IPS DF 6.9 (cell line): ENCODE data around the gene NR2C1.
"Not testable (repeated sequence)": the region's sequence is repeated elsewhere in the genome, so short reads cannot be mapped to it uniquely, and the experiment has no call there.

Experiments
- DNase-seq: peaks from one replicate; pipeline ENCODE4 v3.0.0-alpha.2; 2013; ENCODE audit warnings: low read depth, low spot score
- H3K27ac ChIP-seq: one replicate; pipeline ENCODE4 v1.5.1; 2013; ENCODE audit warnings: low read length, control low read depth
- H3K27me3 ChIP-seq: 2 replicates; pipeline ENCODE4 v1.6.1; 2013; ENCODE audit warnings: mild to moderate bottlenecking, low read length; ENCODE audit not compliant: control insufficient read depth, insufficient read depth
- H3K36me3 ChIP-seq: 2 replicates; pipeline ENCODE4 v1.6.1; 2013; ENCODE audit warnings: low read length; ENCODE audit not compliant: control insufficient read depth, insufficient read depth
- H3K4me1 ChIP-seq: 2 replicates; pipeline ENCODE4 v1.6.1; 2013; ENCODE audit warnings: low read length; ENCODE audit not compliant: control insufficient read depth, insufficient read depth
- H3K4me3 ChIP-seq: 2 replicates; pipeline ENCODE4 v1.5.1; 2013; ENCODE audit warnings: mild to moderate bottlenecking, low read length
- H3K9me3 ChIP-seq: 2 replicates; pipeline ENCODE4 v1.6.1; 2013; ENCODE audit warnings: low read length, inconsistent platforms; ENCODE audit not compliant: control insufficient read depth, insufficient read depth
- WGBS: extraction: QIAGEN DNeasy Blood & Tissue Kit; methylation state at CpG from one replicate; pipeline ENCODE4 v1.1.7; 2013; ENCODE audit warnings: mixed read lengths, missing lambda C conversion rate; ENCODE audit not compliant: insufficient read length, insufficient coverage; 5-methylcytosine and 5-hydroxymethylcytosine counted together

NR2C1 gene

DNA sequence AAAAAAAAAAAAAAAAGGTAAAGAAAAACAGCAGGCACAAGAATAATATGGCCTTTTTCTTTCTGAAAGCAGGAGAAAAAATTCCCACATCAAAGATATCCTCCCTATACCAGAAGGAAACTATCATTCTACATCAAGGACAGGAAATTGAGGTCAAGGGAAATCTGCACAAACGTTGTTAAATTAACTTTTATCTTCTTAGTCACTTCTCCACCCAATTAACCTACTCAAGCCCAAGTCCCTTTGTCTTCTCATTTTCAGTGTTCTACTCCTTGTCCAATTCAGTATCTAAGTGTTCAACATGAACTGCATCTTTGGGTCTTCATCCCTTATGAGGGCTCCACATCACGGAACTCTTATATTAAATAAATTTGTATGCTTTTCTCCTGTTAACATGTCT lies 85.6 kb downstream of the NR2C1 start:
- WGBS: no CpG with 5 or more reads among the region's 2 CpGs
- Histone ChIP-seq H3K9me3 (no peaks in the 10 kb centered on the region), H3K36me3 (no peaks in the 10 kb centered on the region; the same call in 1 of the 2 replicates), H3K4me3 (no peak overlapping the region), H3K27ac (no peak overlapping the region), H3K27me3 (no peaks in the 10 kb centered on the region), H3K4me1 (no peaks in the 10 kb centered on the region)
- no peak for DNase-seq

DNA sequence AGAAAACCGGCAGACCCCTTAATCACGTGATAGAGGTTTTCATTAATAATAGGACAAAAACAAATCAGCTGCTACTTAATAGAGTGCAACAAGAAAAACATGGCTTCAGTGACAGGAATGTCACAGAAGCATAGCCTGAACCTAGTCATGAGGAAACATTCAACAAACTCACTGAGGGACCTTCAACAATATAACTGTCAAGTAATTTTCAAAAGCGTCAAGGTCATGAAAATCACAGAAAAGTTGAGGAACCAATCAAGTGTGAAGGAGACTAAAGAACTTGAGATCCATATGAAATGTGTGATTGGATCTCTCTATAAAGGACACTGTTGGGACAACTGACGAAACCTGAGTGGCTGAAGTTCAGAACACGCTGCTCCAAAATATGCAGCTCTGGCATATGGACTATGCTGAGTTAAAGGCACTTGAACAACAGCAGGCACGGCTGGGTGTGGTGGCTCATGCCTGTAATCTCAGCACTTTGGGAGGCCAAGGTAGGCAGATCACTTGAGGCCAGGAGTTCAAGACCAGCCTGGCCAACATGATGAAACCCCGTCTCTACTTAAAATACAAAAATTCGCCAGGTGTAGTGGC lies 86.2 kb downstream of the NR2C1 start:
- Histone ChIP-seq H3K36me3 (no peaks in the 10 kb centered on the region), H3K27ac (no peak overlapping the region), H3K9me3 (no peaks in the 10 kb centered on the region), H3K4me1 (no peaks in the 10 kb centered on the region), H3K27me3 (no peaks in the 10 kb centered on the region), H3K4me3 (no peak overlapping the region)
- no CpG with 5 or more reads among the region's 8 CpGs for WGBS
- DNase-seq: no peak

DNA sequence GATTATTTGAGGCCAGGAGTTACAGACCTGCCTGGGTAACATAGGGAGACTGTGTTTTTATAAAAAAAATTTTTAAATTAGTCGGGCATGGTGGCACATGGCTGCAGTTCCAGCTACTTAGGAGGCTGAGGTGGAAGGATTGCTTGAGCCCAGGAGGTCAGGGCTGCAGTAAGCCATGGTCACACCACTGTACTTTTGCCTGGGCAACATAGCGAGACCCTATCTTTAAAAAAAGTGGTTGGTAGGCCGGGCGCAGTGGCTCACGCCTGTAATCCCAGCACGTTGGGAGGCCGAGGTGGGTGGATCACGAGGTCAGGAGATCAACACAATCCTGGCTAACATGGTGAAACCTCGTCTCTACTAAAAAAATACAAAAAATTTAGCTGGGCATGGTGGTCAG lies 88.3 kb downstream of the NR2C1 start:
- not testable (repeated sequence) for H3K4me1 ChIP-seq

DNA sequence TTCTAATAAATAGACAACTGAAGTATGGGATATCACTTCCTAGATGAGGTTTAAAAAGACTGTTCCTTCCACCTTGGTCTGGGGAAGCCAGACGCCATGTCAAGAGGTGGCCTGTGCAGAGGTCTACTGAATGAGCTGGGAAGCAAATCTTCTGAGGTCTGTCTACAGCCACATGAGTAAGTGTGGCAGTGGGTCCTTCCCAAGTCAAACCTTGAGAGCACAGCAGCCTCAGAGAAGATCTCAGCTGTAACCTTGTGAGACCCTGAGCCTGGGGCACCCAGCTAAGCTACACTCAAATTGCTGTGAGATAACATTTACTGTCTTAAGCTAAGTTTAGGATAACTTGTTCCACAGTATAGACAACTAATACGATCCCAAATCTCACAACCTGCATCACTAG lies 90.1 kb downstream of the NR2C1 start:
- no CpG with 5 or more reads among the region's 2 CpGs for WGBS
- Histone ChIP-seq H3K27ac (no peak overlapping the region), H3K4me1 (no peaks in the 10 kb centered on the region), H3K9me3 (no peaks in the 10 kb centered on the region), H3K27me3 (no peaks in the 10 kb centered on the region), H3K4me3 (no peak overlapping the region), H3K36me3 (no peaks in the 10 kb centered on the region)
- DNase-seq: no peak

More for the DNA sequence above, 88.3 kb downstream of the NR2C1 start:
- not testable (repeated sequence) for DNase-seq, H3K4me3 ChIP-seq, H3K36me3 ChIP-seq, H3K9me3 ChIP-seq, H3K27ac ChIP-seq, H3K27me3 ChIP-seq
- no CpG with 5 or more reads among the region's 9 CpGs for WGBS

DNA sequence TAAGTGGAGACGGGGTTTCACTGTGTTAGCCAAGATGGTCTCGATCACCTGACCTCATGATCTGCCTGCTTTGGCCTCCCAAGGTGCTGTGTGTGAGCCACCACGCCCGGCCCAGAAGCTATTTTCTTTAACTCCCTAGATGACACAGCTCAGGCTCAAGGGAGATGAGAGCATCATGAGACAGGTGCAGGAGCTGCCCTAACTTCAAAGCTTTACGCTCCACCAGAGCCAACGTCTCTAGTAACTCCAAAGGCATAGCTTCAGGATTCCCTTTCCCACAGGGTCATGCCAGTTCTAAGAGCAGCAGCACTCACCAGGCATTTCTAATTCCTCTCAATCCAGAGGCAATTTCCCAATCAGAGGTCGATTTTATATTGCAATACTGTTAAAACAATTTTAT lies 91.0 kb downstream of the NR2C1 start:
- no peaks in the 10 kb centered on the region for H3K4me1 ChIP-seq
- no peaks in the 10 kb centered on the region for H3K36me3 ChIP-seq
- H3K27ac ChIP-seq: no peak overlapping the region
- H3K27me3 ChIP-seq: no peaks in the 10 kb centered on the region
- WGBS: no CpG with 5 or more reads among the region's 7 CpGs
- H3K9me3 ChIP-seq: no peaks in the 10 kb centered on the region
- no peak overlapping the region for H3K4me3 ChIP-seq
- DNase-seq: no peak

DNA sequence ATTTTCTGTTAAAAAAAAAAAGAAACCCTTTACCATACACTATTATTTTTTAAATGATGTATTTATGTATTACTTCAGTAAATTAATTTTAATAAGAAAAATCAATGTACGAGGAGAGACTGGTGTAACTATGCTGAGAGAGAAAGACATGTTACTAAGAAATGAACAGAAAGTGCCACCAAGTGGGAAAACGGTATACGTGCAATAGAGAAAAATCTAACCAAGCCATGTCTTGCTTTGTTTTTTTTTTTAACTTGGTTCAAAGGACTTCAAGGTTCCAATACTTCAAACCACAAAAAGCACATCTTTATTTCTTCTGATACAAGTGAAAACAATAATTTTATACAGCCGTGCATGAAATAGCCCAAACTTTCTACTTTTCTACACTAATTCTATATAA lies 92.8 kb downstream of the NR2C1 start:
- no peak for DNase-seq
- H3K27ac ChIP-seq: no peak overlapping the region
- 100% methylated on average over 1 of the region's 4 CpGs for WGBS

DNA sequence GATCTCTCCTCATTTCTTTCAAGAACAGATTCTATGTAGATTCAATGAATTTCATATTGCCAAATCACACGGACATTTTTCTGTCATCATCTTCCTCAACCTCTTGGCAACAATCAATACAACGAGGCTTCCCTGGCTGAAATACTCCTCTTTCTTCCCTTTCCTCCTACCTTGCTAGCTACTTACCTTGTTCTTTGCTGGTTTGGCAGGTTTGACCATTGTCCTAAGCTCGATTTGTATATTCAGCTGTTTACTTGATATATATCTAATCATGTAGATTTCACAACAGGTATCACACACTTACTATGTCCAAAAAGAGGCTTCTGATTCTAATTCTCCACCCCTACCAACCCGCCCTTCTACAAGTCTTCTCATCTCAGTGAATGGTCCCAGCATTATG lies 93.5 kb downstream of the NR2C1 start:
- Histone ChIP-seq H3K4me3 (no peak overlapping the region), H3K27ac (no peak overlapping the region), H3K27me3 (no peaks in the 10 kb centered on the region), H3K9me3 (no peaks in the 10 kb centered on the region), H3K36me3 (no peaks in the 10 kb centered on the region), H3K4me1 (no peaks in the 10 kb centered on the region)
- DNase-seq: no peak
- WGBS: no CpG with 5 or more reads among the region's 4 CpGs

More for the DNA sequence above, 92.8 kb downstream of the NR2C1 start:
- H3K36me3 ChIP-seq: no peaks in the 10 kb centered on the region
- no peaks in the 10 kb centered on the region for H3K27me3 ChIP-seq
- H3K4me3 ChIP-seq: no peak overlapping the region
- H3K4me1 ChIP-seq: no peaks in the 10 kb centered on the region
- no peaks in the 10 kb centered on the region for H3K9me3 ChIP-seq

DNA sequence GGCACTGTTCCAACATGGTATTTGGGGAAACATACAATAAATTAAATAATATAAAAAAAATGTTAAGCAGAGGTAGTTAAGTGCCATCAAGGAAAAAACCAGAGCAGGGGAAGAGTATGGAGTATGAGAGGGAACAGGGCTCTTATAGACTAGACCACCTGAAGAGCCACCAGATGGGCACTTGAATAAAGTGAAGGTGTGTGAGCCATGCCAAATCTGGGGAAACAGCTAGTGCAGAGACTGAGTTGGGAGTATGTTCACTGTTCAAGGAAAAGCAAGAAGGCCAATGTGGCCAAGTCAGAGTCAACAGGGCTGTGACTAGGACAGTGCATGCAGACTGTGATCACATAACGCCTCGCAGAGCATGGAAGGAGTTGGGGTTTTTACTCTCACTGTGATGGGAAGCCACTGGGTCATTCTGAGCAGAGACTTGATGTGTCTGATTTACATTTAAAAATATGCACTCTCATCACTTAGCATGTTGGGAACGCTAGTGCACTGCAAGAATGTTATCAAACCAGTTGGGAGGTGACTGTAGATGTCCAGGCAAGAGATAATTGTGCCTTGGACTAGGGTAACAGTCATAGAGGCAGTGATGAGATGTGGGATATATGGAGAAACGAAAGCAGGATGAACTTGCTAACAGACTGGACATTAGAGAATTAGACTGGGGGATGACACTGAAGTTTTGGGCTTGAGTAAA lies 95.5 kb downstream of the NR2C1 start:
- Histone ChIP-seq H3K4me3 (no peak overlapping the region), H3K27me3 (no peaks in the 10 kb centered on the region), H3K4me1 (no peaks in the 10 kb centered on the region), H3K36me3 (no peaks in the 10 kb centered on the region), H3K27ac (no peak overlapping the region), H3K9me3 (no peaks in the 10 kb centered on the region)
- no peak for DNase-seq
- WGBS: no CpG with 5 or more reads among the region's 4 CpGs

DNA sequence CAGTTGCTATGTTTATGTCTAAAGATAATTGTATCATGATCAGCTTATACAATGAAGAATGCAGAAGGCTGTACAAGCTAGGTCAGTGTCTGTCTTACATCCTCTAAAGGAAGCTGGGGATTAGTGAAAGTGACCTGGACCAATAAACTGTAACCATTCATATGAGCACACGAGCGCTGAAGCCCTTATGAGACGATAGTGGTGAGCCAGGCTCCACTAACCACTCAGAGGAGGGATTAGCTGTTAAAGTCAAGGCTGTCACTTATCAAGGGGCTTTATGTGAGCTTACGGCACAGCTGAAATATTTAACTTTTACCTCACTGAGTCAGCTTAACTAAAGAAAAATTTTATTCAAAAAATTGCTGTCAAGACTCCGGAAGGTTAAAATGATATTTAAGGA lies 100.2 kb downstream of the NR2C1 start:
- DNase-seq: no peak
- no CpG with 5 or more reads among the region's 5 CpGs for WGBS

DNA sequence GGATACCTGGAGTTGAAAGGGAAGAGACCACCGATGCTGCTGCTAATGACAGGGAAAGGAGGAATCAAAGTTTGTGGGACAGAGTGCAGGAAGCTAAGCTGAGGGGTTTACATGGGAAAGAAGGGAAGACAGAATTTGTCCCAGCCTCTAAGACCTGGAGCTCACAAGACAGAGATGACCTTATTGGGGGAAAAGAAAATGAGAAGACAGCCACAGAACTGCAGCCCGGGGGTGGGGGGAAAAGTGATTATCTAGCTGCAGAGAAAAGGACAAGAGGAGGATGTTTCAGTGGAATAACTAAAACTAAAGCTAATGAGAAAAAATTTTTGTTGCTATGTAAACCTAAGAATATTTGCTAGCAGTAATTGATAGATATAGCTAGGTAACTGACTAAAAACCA lies 100.6 kb downstream of the NR2C1 start:
- no peak for DNase-seq
- Histone ChIP-seq H3K36me3 (no peaks in the 10 kb centered on the region), H3K9me3 (no peaks in the 10 kb centered on the region), H3K4me3 (no peak overlapping the region), H3K4me1 (no peaks in the 10 kb centered on the region), H3K27me3 (no peaks in the 10 kb centered on the region), H3K27ac (no peak overlapping the region)
- no CpG with 5 or more reads among the region's 2 CpGs for WGBS

More for the DNA sequence above, 100.2 kb downstream of the NR2C1 start:
- H3K4me1 ChIP-seq: no peaks in the 10 kb centered on the region
- no peaks in the 10 kb centered on the region for H3K27me3 ChIP-seq
- H3K9me3 ChIP-seq: no peaks in the 10 kb centered on the region
- H3K27ac ChIP-seq: no peak overlapping the region
- H3K36me3 ChIP-seq: no peaks in the 10 kb centered on the region
- no peak overlapping the region for H3K4me3 ChIP-seq

DNA sequence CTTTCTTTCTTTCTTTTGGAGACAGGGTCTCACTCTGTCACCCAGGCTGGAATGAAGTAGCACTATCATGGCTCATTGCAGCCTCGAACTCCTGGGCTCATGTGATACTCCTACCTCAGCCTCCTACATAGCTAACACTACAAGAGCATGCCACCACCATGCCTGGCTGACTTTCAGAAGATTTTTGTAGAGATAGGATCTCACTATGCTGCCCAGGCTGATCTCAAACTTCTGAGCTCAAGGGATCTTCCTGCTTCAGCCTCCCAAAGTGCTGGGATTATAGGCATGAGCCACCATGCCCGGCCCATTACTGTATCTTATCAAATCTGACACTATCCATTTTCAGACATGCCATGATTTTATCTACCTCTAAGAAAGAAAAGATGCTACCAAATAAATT lies 101.5 kb downstream of the NR2C1 start:
- DNase-seq: no peak
- no peaks in the 10 kb centered on the region for H3K36me3 ChIP-seq
- no peaks in the 10 kb centered on the region for H3K27me3 ChIP-seq
- no peak overlapping the region for H3K4me3 ChIP-seq
- H3K9me3 ChIP-seq: no peaks in the 10 kb centered on the region
- no peak overlapping the region for H3K27ac ChIP-seq
- no peaks in the 10 kb centered on the region for H3K4me1 ChIP-seq
- no CpG with 5 or more reads among the region's 2 CpGs for WGBS
